Sigmoid colon (tissue), 7 donors: Measurements from ENCODE around the gene ITPR1. TPM values are rescaled to one million over a fixed set of nuclear protein-coding genes. Genes with fewer than 3 reads are reported as not detected.

Experiments
- DNase-seq: peaks from one replicate; pipeline ENCODE4 v3.0.0-alpha.2; 2019
- H3K27ac ChIP-seq, 4 donors: fragments of 200-600 bp; sonication (generic); one replicate each; pipeline ENCODE4 v1.5.1; 2016 to 2019; ENCODE audit warnings: mild to moderate bottlenecking in 1 of 4
- H3K27me3 ChIP-seq, 3 donors: fragments of 200-600 bp; sonication (generic); one replicate each; pipeline ENCODE4 v1.5.1; 2019; ENCODE audit warnings: mild to moderate bottlenecking in 1 of 3
- H3K36me3 ChIP-seq, 4 donors: fragments of 200-600 bp; sonication (generic); one replicate each; pipeline ENCODE4 v1.5.1; 2016 to 2019
- H3K4me1 ChIP-seq, 4 donors: fragments of 200-600 bp; sonication (generic); one replicate each; pipeline ENCODE4 v1.5.1; 2017 to 2019
- H3K4me3 ChIP-seq, 4 donors: fragments of 200-600 bp; sonication (generic); one replicate each; pipeline ENCODE4 v1.5.1; 2017 to 2019; ENCODE audit warnings: mild to moderate bottlenecking in 2 of 4, moderate library complexity in 1 of 4
- H3K9me3 ChIP-seq, 4 donors: fragments of 200-600 bp in 3 of 4; sonication (generic) in 3 of 4; one replicate each; pipeline versions ENCODE4 v1.5.1 to v1.6.1; 2013 to 2019
- EP300 ChIP-seq, 4 donors: sonication (generic); formaldehyde crosslinking; IDR thresholded peaks; one replicate each; pipeline ENCODE4 v1.6.1; 2017; ENCODE audit warnings: antibody characterized with exemption in 4 of 4
- POLR2A ChIP-seq, 2 donors: fragments of 450-650 bp; IDR thresholded peaks; one replicate each; pipeline ENCODE4 v1.6.1; 2016; ENCODE audit warnings: antibody characterized with exemption in 2 of 2, mild to moderate bottlenecking in 2 of 2, moderate library complexity in 2 of 2
- POLR2AphosphoS5 ChIP-seq, 4 donors: sonication (generic); formaldehyde crosslinking; IDR thresholded peaks; one replicate each; pipeline ENCODE4 v1.6.1; 2017; ENCODE audit warnings: antibody characterized with exemption in 4 of 4
- WGBS, 2 donors: extraction: QIAGEN DNeasy Blood & Tissue Kit; methylation state at CpG; one replicate each; pipeline ENCODE4 v1.1.7; 2013; 5-methylcytosine and 5-hydroxymethylcytosine counted together
- intact Hi-C: fragments of 100-400 bp; cut with DNase I; formaldehyde crosslinking; loops from one replicate; pipeline ENCODE4 v1.15.1; 2023
- polyA plus RNA-seq, 3 donors: library from polyadenylated mRNA; stranded (reverse); fragments of 200-250 nt; gene quantifications; one replicate each; pipeline ENCODE4 v1.2.3, GENCODE V29; 2013
- total RNA-seq, 4 donors: library from RNA; depleted of rRNA; stranded (reverse); fragments of >200 nt; gene quantifications; one replicate each; pipeline ENCODE4 v1.1.0, GENCODE V29; 2016
- TF ChIP-seq, protein P1 (sequence below), 4 experiments: fragments of 450-650 bp in 3 of 4; fragments of 200-600 bp in 1 of 4; IDR thresholded peaks; one replicate each; pipeline ENCODE4 v1.5.1; 2016 to 2019; ENCODE audit warnings: antibody characterized with exemption in 4 of 4, mild to moderate bottlenecking in 3 of 4, moderate library complexity in 2 of 4
- donor health status: healthy with polysubstance abuse.
- donor health status: Bipolar disorder and iron deficiency.
- donor health status: healthy.

Gene ITPR1
- total and polyA plus RNA-seq, 7 donors = 1.4 to 206 (median 111) TPM

GRCh38 chr3:4719046-4719501 is 225.9 kb downstream of the ITPR1 start:
- Histone ChIP-seq H3K4me1 (peaks cover 0 to 53% (median 50%) of the 10 kb centered on the region in 4 donors), H3K27me3 (no peaks in the 10 kb centered on the region), H3K9me3 (no peaks in the 10 kb centered on the region), H3K36me3 (peaks cover 0 to 18% (median 2%) of the 10 kb centered on the region in 4 donors), H3K27ac (peak overlapping the region; percentile 64 to 80 (median 72)), H3K4me3 (no peak overlapping the region)
- 18 to 59% methylated on average over 8 of the region's 8 CpGs for WGBS, 2 donors
- DNase-seq = no peak
- peak in 1 of 4 donors; percentile 20 for TF ChIP-seq POLR2AphosphoS5 (IDR thresholded peaks at IDR 0.05)
- TF ChIP-seq EP300 (IDR thresholded peaks at IDR 0.05) = no peak
- intact Hi-C loops = no loop called here

DNA sequence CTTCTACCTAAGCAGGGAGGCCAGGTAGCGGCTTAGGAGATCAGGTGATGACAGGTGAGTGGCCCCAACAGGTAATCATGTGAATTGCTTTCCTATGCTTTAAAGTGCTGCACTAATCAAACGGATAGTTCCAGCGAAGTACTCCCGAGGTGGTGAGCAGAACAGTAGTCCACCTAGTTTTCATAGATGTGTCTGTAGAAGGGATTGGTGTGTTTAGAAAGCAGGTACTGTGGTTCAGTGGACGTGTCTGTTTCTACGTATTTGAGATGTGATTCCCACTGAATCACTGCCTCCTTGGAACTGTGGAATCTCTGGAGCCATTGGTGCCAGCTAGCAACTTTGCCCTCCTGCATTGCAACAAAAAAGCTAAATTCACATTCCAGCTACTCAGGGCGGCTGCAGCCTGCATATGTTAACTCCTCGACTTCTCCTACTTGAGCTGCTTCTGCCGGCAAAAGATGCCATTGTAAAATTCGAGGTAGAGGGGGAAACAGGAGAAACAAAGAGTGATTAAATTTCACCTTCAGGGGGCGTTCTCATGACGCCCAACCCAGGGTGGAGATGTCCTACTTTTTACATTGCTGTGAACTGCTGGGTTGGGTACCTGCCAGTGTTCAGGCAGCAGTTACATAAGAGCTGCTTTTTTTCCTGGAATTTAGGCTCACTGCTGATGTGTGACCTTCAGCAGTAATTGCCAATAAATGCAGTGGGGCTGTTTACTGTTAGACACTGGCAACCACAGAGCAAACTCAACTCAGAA is 227.3 kb downstream of the ITPR1 start:
- no peaks in the 10 kb centered on the region for H3K27me3 ChIP-seq
- peaks cover 0 to 55% (median 50%) of the 10 kb centered on the region in 4 donors for H3K4me1 ChIP-seq
- TF ChIP-seq, protein P1, sequence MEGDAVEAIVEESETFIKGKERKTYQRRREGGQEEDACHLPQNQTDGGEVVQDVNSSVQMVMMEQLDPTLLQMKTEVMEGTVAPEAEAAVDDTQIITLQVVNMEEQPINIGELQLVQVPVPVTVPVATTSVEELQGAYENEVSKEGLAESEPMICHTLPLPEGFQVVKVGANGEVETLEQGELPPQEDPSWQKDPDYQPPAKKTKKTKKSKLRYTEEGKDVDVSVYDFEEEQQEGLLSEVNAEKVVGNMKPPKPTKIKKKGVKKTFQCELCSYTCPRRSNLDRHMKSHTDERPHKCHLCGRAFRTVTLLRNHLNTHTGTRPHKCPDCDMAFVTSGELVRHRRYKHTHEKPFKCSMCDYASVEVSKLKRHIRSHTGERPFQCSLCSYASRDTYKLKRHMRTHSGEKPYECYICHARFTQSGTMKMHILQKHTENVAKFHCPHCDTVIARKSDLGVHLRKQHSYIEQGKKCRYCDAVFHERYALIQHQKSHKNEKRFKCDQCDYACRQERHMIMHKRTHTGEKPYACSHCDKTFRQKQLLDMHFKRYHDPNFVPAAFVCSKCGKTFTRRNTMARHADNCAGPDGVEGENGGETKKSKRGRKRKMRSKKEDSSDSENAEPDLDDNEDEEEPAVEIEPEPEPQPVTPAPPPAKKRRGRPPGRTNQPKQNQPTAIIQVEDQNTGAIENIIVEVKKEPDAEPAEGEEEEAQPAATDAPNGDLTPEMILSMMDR (IDR thresholded peaks at IDR 0.05) = peak in 3 of 4 experiments; percentile 37 to 42 (median 42)
- peak in 3 of 4 donors; percentile 43 to 85 (median 57) for TF ChIP-seq EP300 (IDR thresholded peaks at IDR 0.05)
- peak; percentile 38 to 86 (median 68) for TF ChIP-seq POLR2AphosphoS5 (IDR thresholded peaks at IDR 0.05)
- no peak for TF ChIP-seq POLR2A (IDR thresholded peaks at IDR 0.05)
- peak; percentile 94 for DNase-seq
- no peaks in the 10 kb centered on the region for H3K9me3 ChIP-seq
- intact Hi-C loops = loop anchor here (2.0 to 5.0 kb wide), 6 partner anchors 52 to 402 kb away; partner anchors contain the start of gene ARL8B
- peaks cover 0 to 13% (median 2%) of the 10 kb centered on the region in 4 donors for H3K36me3 ChIP-seq
- peak overlapping the region; percentile 64 to 80 (median 72) for H3K27ac ChIP-seq
- no peak overlapping the region for H3K4me3 ChIP-seq
- 11 to 50% methylated on average over 12 of the region's 12 CpGs for WGBS, 2 donors

GRCh38 chr3:4721511-4721911 is 228.4 kb downstream of the ITPR1 start:
- peak overlapping the region; percentile 64 to 80 (median 72) for H3K27ac ChIP-seq
- no peaks in the 10 kb centered on the region for H3K9me3 ChIP-seq
- peaks cover 0 to 8% (median 2%) of the 10 kb centered on the region in 4 donors for H3K36me3 ChIP-seq
- TF ChIP-seq, protein P1 (IDR thresholded peaks at IDR 0.05) = no peak
- no peak for TF ChIP-seq EP300 (IDR thresholded peaks at IDR 0.05)
- no peak for TF ChIP-seq POLR2A (IDR thresholded peaks at IDR 0.05)
- TF ChIP-seq POLR2AphosphoS5 (IDR thresholded peaks at IDR 0.05) = no peak
- no peaks in the 10 kb centered on the region for H3K27me3 ChIP-seq
- DNase-seq = no peak
- intact Hi-C loops = loop anchor here (2.0 to 5.0 kb wide), 6 partner anchors 51 to 401 kb away; partner anchors contain the start of gene ARL8B
- 78 to 87% methylated on average over 9 of the region's 9 CpGs for WGBS, 2 donors
- H3K4me3 ChIP-seq = no peak overlapping the region
- H3K4me1 ChIP-seq = peaks cover 0 to 55% (median 50%) of the 10 kb centered on the region in 4 donors

GRCh38 chr3:4722103-4722502 is 229.0 kb downstream of the ITPR1 start:
- peak overlapping the region; percentile 64 to 80 (median 72) for H3K27ac ChIP-seq

More at GRCh38 chr3:4722103-4722502, 229.0 kb downstream of the ITPR1 start:
- TF ChIP-seq POLR2A (IDR thresholded peaks at IDR 0.05) = no peak
- TF ChIP-seq POLR2AphosphoS5 (IDR thresholded peaks at IDR 0.05) = peak in 2 of 4 donors; percentile 14 to 33
- no peak for TF ChIP-seq EP300 (IDR thresholded peaks at IDR 0.05)
- TF ChIP-seq, protein P1 (IDR thresholded peaks at IDR 0.05) = peak in 3 of 4 experiments; percentile 47 to 55 (median 48)
- intact Hi-C loops = loop anchor here (5.0 kb wide), 4 partner anchors 50 to 400 kb away; partner anchors contain the start of gene ARL8B
- Histone ChIP-seq H3K36me3 (peaks cover 0 to 8% (median 2%) of the 10 kb centered on the region in 4 donors), H3K9me3 (no peaks in the 10 kb centered on the region), H3K4me1 (peaks cover 0 to 55% (median 50%) of the 10 kb centered on the region in 4 donors), H3K4me3 (no peak overlapping the region), H3K27me3 (no peaks in the 10 kb centered on the region)
- no peak for DNase-seq
- WGBS, 2 donors = 20 to 59% methylated on average over 6 of the region's 6 CpGs
